Measurements from ENCODE around the gene FAM20A.

Gene FAM20A

GRCh38 chr17:68564415-68565111 lies 36.6 kb downstream of the FAM20A start:
- Histone ChIP-seq H3K27me3 (ENCODE audit: control insufficient read depth, insufficient read depth, low read length) (no peaks in the 10 kb centered on the region), H3K4me1 (ENCODE audit: control insufficient read depth, insufficient read depth, low read length) (no peaks in the 10 kb centered on the region), H3K4me3 (ENCODE audit: low read depth, low read length) (no peak overlapping the region), H3K9ac (ENCODE audit: low read depth, low read length) (no peak overlapping the region), H3K9me3 (ENCODE audit: control insufficient read depth, insufficient read depth, low read length) (no peaks in the 10 kb centered on the region), H3K36me3 (ENCODE audit: control insufficient read depth, insufficient read depth, low read length) (no peaks in the 10 kb centered on the region), H3K27ac (ENCODE audit: low read depth, low read length) (no peak overlapping the region)

- no peak overlapping the region for H3K27ac ChIP-seq (ENCODE audit: low read depth, low read length)
- H3K36me3 ChIP-seq (ENCODE audit: control insufficient read depth, insufficient read depth, low read length) = no peaks in the 10 kb centered on the region
- H3K27me3 ChIP-seq (ENCODE audit: control insufficient read depth, insufficient read depth, low read length) = no peaks in the 10 kb centered on the region
- H3K4me3 ChIP-seq (ENCODE audit: low read depth, low read length) = no peak overlapping the region
- H3K9me3 ChIP-seq (ENCODE audit: control insufficient read depth, insufficient read depth, low read length) = no peaks in the 10 kb centered on the region
- H3K4me1 ChIP-seq (ENCODE audit: control insufficient read depth, insufficient read depth, low read length) = no peaks in the 10 kb centered on the region
- no peak overlapping the region for H3K9ac ChIP-seq (ENCODE audit: low read depth, low read length)
These were observed 38.4 kb downstream of the FAM20A start for GRCh38 chr17:68562736-68563135.

GRCh38 chr17:68560966-68561720 lies 40.0 kb downstream of the FAM20A start:
- H3K9me3 ChIP-seq (ENCODE audit: control insufficient read depth, insufficient read depth, low read length) = no peaks in the 10 kb centered on the region
- no peak overlapping the region for H3K4me3 ChIP-seq (ENCODE audit: low read depth, low read length)
- H3K4me1 ChIP-seq (ENCODE audit: control insufficient read depth, insufficient read depth, low read length) = no peaks in the 10 kb centered on the region
- no peak overlapping the region for H3K27ac ChIP-seq (ENCODE audit: low read depth, low read length)
- no peaks in the 10 kb centered on the region for H3K36me3 ChIP-seq (ENCODE audit: control insufficient read depth, insufficient read depth, low read length)
- H3K27me3 ChIP-seq (ENCODE audit: control insufficient read depth, insufficient read depth, low read length) = no peaks in the 10 kb centered on the region
- no peak overlapping the region for H3K9ac ChIP-seq (ENCODE audit: low read depth, low read length)

GRCh38 chr17:68559316-68559715 lies 41.9 kb downstream of the FAM20A start:
- H3K27ac ChIP-seq (ENCODE audit: low read depth, low read length) = no peak overlapping the region
- no peak overlapping the region for H3K9ac ChIP-seq (ENCODE audit: low read depth, low read length)
- no peak overlapping the region for H3K4me3 ChIP-seq (ENCODE audit: low read depth, low read length)
- H3K4me1 ChIP-seq (ENCODE audit: control insufficient read depth, insufficient read depth, low read length) = no peaks in the 10 kb centered on the region
- no peaks in the 10 kb centered on the region for H3K27me3 ChIP-seq (ENCODE audit: control insufficient read depth, insufficient read depth, low read length)
- H3K36me3 ChIP-seq (ENCODE audit: control insufficient read depth, insufficient read depth, low read length) = peaks cover 14% of the 10 kb centered on the region
- H3K9me3 ChIP-seq (ENCODE audit: control insufficient read depth, insufficient read depth, low read length) = no peaks in the 10 kb centered on the region

- no peaks in the 10 kb centered on the region for H3K9me3 ChIP-seq (ENCODE audit: control insufficient read depth, insufficient read depth, low read length)
- no peak overlapping the region for H3K9ac ChIP-seq (ENCODE audit: low read depth, low read length)
- no peak overlapping the region for H3K27ac ChIP-seq (ENCODE audit: low read depth, low read length)
- no peaks in the 10 kb centered on the region for H3K4me1 ChIP-seq (ENCODE audit: control insufficient read depth, insufficient read depth, low read length)
- no peak overlapping the region for H3K4me3 ChIP-seq (ENCODE audit: low read depth, low read length)
- H3K36me3 ChIP-seq (ENCODE audit: control insufficient read depth, insufficient read depth, low read length) = peaks cover 24% of the 10 kb centered on the region
- H3K27me3 ChIP-seq (ENCODE audit: control insufficient read depth, insufficient read depth, low read length) = no peaks in the 10 kb centered on the region
These were observed 44.6 kb downstream of the FAM20A start for GRCh38 chr17:68556551-68556950.

- Histone ChIP-seq H3K4me3 (ENCODE audit: low read depth, low read length) (no peak overlapping the region), H3K27ac (ENCODE audit: low read depth, low read length) (no peak overlapping the region), H3K27me3 (ENCODE audit: control insufficient read depth, insufficient read depth, low read length) (no peaks in the 10 kb centered on the region), H3K36me3 (ENCODE audit: control insufficient read depth, insufficient read depth, low read length) (peaks cover 33% of the 10 kb centered on the region), H3K9ac (ENCODE audit: low read depth, low read length) (no peak overlapping the region), H3K9me3 (ENCODE audit: control insufficient read depth, insufficient read depth, low read length) (no peaks in the 10 kb centered on the region), H3K4me1 (ENCODE audit: control insufficient read depth, insufficient read depth, low read length) (no peaks in the 10 kb centered on the region)
These were observed 56.9 kb downstream of the FAM20A start for GRCh38 chr17:68544111-68544915.

- no peaks in the 10 kb centered on the region for H3K4me1 ChIP-seq (ENCODE audit: control insufficient read depth, insufficient read depth, low read length)
These were observed 58.3 kb downstream of the FAM20A start for GRCh38 chr17:68542698-68543463.

GRCh38 chr17:68541816-68542215 lies 59.4 kb downstream of the FAM20A start:
- Histone ChIP-seq H3K4me3 (ENCODE audit: low read depth, low read length) (no peak overlapping the region), H3K9ac (ENCODE audit: low read depth, low read length) (no peak overlapping the region), H3K36me3 (ENCODE audit: control insufficient read depth, insufficient read depth, low read length) (peaks cover 58% of the 10 kb centered on the region), H3K4me1 (ENCODE audit: control insufficient read depth, insufficient read depth, low read length) (no peaks in the 10 kb centered on the region), H3K9me3 (ENCODE audit: control insufficient read depth, insufficient read depth, low read length) (no peaks in the 10 kb centered on the region), H3K27ac (ENCODE audit: low read depth, low read length) (no peak overlapping the region), H3K27me3 (ENCODE audit: control insufficient read depth, insufficient read depth, low read length) (no peaks in the 10 kb centered on the region)

More at GRCh38 chr17:68542698-68543463, 58.3 kb downstream of the FAM20A start:
- H3K4me3 ChIP-seq (ENCODE audit: low read depth, low read length) = no peak overlapping the region
- no peaks in the 10 kb centered on the region for H3K27me3 ChIP-seq (ENCODE audit: control insufficient read depth, insufficient read depth, low read length)
- H3K9me3 ChIP-seq (ENCODE audit: control insufficient read depth, insufficient read depth, low read length) = no peaks in the 10 kb centered on the region
- no peak overlapping the region for H3K27ac ChIP-seq (ENCODE audit: low read depth, low read length)
- peaks cover 47% of the 10 kb centered on the region for H3K36me3 ChIP-seq (ENCODE audit: control insufficient read depth, insufficient read depth, low read length)
- no peak overlapping the region for H3K9ac ChIP-seq (ENCODE audit: low read depth, low read length)

- H3K36me3 ChIP-seq (ENCODE audit: control insufficient read depth, insufficient read depth, low read length) = peaks cover 66% of the 10 kb centered on the region
- no peaks in the 10 kb centered on the region for H3K27me3 ChIP-seq (ENCODE audit: control insufficient read depth, insufficient read depth, low read length)
- H3K4me3 ChIP-seq (ENCODE audit: low read depth, low read length) = no peak overlapping the region
- H3K9me3 ChIP-seq (ENCODE audit: control insufficient read depth, insufficient read depth, low read length) = no peaks in the 10 kb centered on the region
- H3K9ac ChIP-seq (ENCODE audit: low read depth, low read length) = no peak overlapping the region
- H3K4me1 ChIP-seq (ENCODE audit: control insufficient read depth, insufficient read depth, low read length) = no peaks in the 10 kb centered on the region
- H3K27ac ChIP-seq (ENCODE audit: low read depth, low read length) = no peak overlapping the region
These were observed 60.2 kb downstream of the FAM20A start for GRCh38 chr17:68540981-68541380.

GRCh38 chr17:68539548-68540467 lies 61.4 kb downstream of the FAM20A start:
- Histone ChIP-seq H3K27ac (ENCODE audit: low read depth, low read length) (no peak overlapping the region), H3K4me1 (ENCODE audit: control insufficient read depth, insufficient read depth, low read length) (no peaks in the 10 kb centered on the region), H3K36me3 (ENCODE audit: control insufficient read depth, insufficient read depth, low read length) (peaks cover 78% of the 10 kb centered on the region), H3K27me3 (ENCODE audit: control insufficient read depth, insufficient read depth, low read length) (no peaks in the 10 kb centered on the region), H3K9ac (ENCODE audit: low read depth, low read length) (no peak overlapping the region), H3K9me3 (ENCODE audit: control insufficient read depth, insufficient read depth, low read length) (no peaks in the 10 kb centered on the region), H3K4me3 (ENCODE audit: low read depth, low read length) (no peak overlapping the region)
